Right cardiac atrium (tissue), 5 donors: ENCODE data around the gene STX8. TPM values are rescaled to one million over a fixed set of nuclear protein-coding genes. Genes with fewer than 3 reads are reported as not detected.

Source experiments
- ATAC-seq, 2 donors: fragments of 200-7000 bp; cut with Tn5 transposase; one replicate each; pipeline versions ENCODE4 v1.8.0 to v1.9.1; 2020; ENCODE audit warnings: moderate library complexity in 2 of 2, mild to moderate bottlenecking in 1 of 2
- DNase-seq, 3 donors: peaks; one replicate each; pipeline ENCODE4 v3.0.0-alpha.2; 2020
- H3K27ac ChIP-seq: one replicate; pipeline ENCODE4 v1.5.1; 2013; ENCODE audit warnings: mild to moderate bottlenecking, low read length, control low read depth, moderate library complexity
- H3K27me3 ChIP-seq: one replicate; pipeline ENCODE4 v1.6.1; 2013; ENCODE audit not compliant: control insufficient read depth, insufficient read depth
- H3K4me1 ChIP-seq: one replicate; pipeline ENCODE4 v1.6.1; 2013; ENCODE audit warnings: low read length; ENCODE audit not compliant: control insufficient read depth, insufficient read depth
- H3K4me3 ChIP-seq: one replicate; pipeline ENCODE4 v1.5.1; 2013; ENCODE audit warnings: low read length, control low read depth
- H3K9me3 ChIP-seq: one replicate; pipeline ENCODE4 v1.6.1; 2013; ENCODE audit warnings: low read length; ENCODE audit not compliant: control insufficient read depth
- WGBS: extraction: QIAGEN DNeasy Blood & Tissue Kit; methylation state at CpG from one replicate; pipeline ENCODE4 v1.1.7; 2013; 5-methylcytosine and 5-hydroxymethylcytosine counted together
- intact Hi-C, 4 donors: fragments of 100-400 bp; cut with DNase I; formaldehyde crosslinking; loops; one replicate each; pipeline versions ENCODE4 v1.11.0 to v1.14.0; 2022 to 2023
- polyA plus RNA-seq: library from polyadenylated mRNA; stranded (reverse); fragments of 200-250 nt; gene quantifications from one replicate; pipeline ENCODE4 v1.2.3, GENCODE V29; 2013
- total RNA-seq, 4 donors: library from RNA; stranded (reverse); fragmentation: NEBNext Ultra II Directional; extraction: Animal tissue kit (Norgen Biotek cat#: 25700); gene quantifications; one replicate each; pipeline ENCODE4 v1.2.1, GENCODE V29; 2021
- donor health status: healthy with polysubstance abuse.
- donor health status: DM: no; HTN: yes; CAD: no.
- donor health status: DM: no; HTN: no; CAD: no.
- donor health status: DM: no; HTN: yes; CAD: no; lungs with severe emphysema.
- donor health status: DM: yes; HTN: yes; CAD: no.

STX8 gene
- total and polyA plus RNA-seq, 5 donors: 54.4 to 68.3 (median 61.9) TPM

GRCh38 chr17:9244066-9245052 is 331.3 kb downstream of the STX8 start:
- DNase-seq (peak; percentile 68 to 83 (median 78)), ATAC-seq (no peak)
- Histone ChIP-seq H3K27ac (peak overlapping the region; percentile 51), H3K4me1 (peaks cover 10% of the 10 kb centered on the region), H3K4me3 (no peak overlapping the region), H3K9me3 (no peaks in the 10 kb centered on the region), H3K27me3 (no peaks in the 10 kb centered on the region)
- intact Hi-C loops: no loop called here
- 64% methylated on average over 21 of the region's 21 CpGs for WGBS

DNA sequence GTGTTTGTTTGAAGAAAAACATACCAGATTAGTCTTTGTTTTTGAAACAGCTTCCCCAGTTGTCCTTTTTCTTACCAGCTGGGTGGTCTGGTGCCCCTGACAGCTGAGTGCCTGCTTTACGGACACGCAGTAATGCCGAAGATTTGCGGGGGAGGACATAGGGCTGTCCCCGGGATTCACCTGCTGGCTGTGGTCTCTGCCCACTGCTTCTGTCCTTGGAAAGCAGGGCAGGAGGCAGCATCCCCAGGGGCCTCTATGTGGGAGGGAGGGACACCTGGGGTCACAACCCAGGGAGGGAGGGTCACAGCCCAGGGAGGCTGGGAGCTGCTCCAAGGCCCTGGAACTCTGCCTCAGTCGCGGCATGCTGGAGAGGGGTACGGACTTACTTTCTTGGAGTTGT is 332.6 kb downstream of the STX8 start:
- ATAC-seq (no peak), DNase-seq (peak in 2 of 3 donors; percentile 44 to 49)
- Histone ChIP-seq H3K27ac (no peak overlapping the region), H3K27me3 (no peaks in the 10 kb centered on the region), H3K9me3 (no peaks in the 10 kb centered on the region), H3K4me1 (peaks cover 15% of the 10 kb centered on the region), H3K4me3 (no peak overlapping the region)
- 71% methylated on average over 8 of the region's 8 CpGs for WGBS
- intact Hi-C loops: no loop called here

DNA sequence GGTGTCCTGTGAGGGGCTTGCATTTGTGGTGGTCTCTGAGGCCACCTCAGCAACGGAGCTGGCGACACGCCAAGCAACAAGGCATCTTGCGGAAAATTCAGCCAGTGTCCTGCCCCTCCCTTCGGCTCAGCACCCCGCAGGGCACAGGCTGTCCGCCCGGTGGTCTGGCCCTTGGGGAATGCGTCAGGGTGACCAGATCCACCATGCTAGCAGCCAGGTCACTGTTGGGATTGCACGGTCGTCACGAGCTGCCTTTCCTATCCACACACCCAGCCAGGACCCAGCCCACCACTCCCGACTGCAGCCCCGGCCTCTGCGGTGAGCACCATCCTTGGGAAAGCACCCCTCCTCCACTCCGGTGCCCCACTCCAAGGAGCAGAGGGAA is 333.1 kb downstream of the STX8 start:
- intact Hi-C loops: no loop called here
- 63% methylated on average over 16 of the region's 16 CpGs for WGBS
- ATAC-seq (no peak), DNase-seq (peak; percentile 58 to 78 (median 75))
- Histone ChIP-seq H3K9me3 (no peaks in the 10 kb centered on the region), H3K4me3 (no peak overlapping the region), H3K4me1 (peaks cover 15% of the 10 kb centered on the region), H3K27ac (peak overlapping the region; percentile 97), H3K27me3 (no peaks in the 10 kb centered on the region)

- DNase-seq (peak in 2 of 3 donors; percentile 66 to 68), ATAC-seq (peak in 1 of 2 donors; percentile 0)
- 61% methylated on average over 16 of the region's 16 CpGs for WGBS
- Histone ChIP-seq H3K27me3 (no peaks in the 10 kb centered on the region), H3K9me3 (no peaks in the 10 kb centered on the region), H3K27ac (peak overlapping the region; percentile 97), H3K4me1 (peaks cover 15% of the 10 kb centered on the region), H3K4me3 (no peak overlapping the region)
- intact Hi-C loops: no loop called here
Measured at GRCh38 chr17:9241774-9242496, 333.7 kb downstream of the STX8 start.

- DNase-seq: peak; percentile 64 to 91 (median 89)
- intact Hi-C loops: no loop called here
- H3K9me3 ChIP-seq: no peaks in the 10 kb centered on the region
- peak overlapping the region; percentile 97 for H3K27ac ChIP-seq
- H3K4me1 ChIP-seq: peaks cover 15% of the 10 kb centered on the region
- ATAC-seq: peak; percentile 31 to 62
- no peak overlapping the region for H3K4me3 ChIP-seq
- no peaks in the 10 kb centered on the region for H3K27me3 ChIP-seq
- 18% methylated on average over 10 of the region's 10 CpGs for WGBS
Measured at GRCh38 chr17:9241371-9241712, 334.3 kb downstream of the STX8 start.

GRCh38 chr17:9240659-9241370 is 334.8 kb downstream of the STX8 start:
- DNase-seq (peak; percentile 87 to 94 (median 90)), ATAC-seq (peak; percentile 73 to 77)
- peak overlapping the region; percentile 63 for H3K4me3 ChIP-seq
- peak overlapping the region; percentile 97 for H3K27ac ChIP-seq
- H3K4me1 ChIP-seq: peaks cover 15% of the 10 kb centered on the region
- no peaks in the 10 kb centered on the region for H3K9me3 ChIP-seq
- 20% methylated on average over 17 of the region's 17 CpGs for WGBS
- no peaks in the 10 kb centered on the region for H3K27me3 ChIP-seq
- intact Hi-C loops: no loop called here

DNA sequence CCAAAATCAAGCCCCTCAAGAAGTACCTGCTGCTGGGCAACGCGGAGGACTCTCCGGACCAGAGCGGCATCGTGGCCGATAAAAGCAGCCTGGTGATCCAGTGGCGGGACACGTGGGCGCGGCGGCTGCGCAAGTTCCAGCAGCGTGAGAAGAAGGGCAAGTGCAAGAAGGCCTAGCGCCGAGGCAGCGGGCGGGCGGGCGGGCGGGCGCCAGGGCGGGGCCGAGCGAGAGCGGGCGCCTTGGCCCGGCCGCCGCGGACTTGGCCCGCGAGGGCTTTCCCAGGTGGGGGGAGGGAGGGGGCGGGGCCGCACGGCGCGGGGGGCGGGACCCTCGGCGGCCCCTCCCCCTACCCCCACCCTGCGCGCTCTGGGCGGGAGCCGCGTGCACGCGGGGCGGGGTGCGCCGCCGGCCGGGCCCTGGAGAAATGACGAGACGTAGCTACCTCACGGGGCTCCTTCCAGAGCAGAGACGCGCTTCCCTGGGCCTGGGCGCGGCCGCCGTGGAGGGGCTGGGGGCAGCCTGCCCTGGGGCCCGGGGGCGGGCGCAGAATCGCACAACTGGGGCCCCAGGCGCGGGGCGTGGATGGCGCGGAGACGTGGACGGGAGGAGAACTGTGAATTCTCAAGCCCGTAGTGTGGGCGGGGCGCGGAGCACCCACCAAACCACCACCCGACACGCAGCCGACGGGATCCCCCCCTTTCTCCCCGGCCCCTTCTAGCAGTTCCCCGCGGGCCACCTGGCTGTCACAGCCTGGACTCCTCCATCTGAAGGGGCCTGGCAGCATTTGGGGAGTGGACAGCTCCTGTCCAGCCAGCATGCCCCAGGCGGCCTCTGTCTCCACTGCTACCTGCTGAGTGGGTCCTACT is 335.6 kb downstream of the STX8 start:
- DNase-seq (peak; percentile 87 to 94 (median 92)), ATAC-seq (peak; percentile 82)
- intact Hi-C loops: no loop called here

GRCh38 chr17:9239246-9239792 is 336.3 kb downstream of the STX8 start:
- Histone ChIP-seq H3K27ac (peak overlapping the region; percentile 69), H3K9me3 (no peaks in the 10 kb centered on the region), H3K27me3 (no peaks in the 10 kb centered on the region), H3K4me1 (peaks cover 15% of the 10 kb centered on the region), H3K4me3 (peak overlapping the region; percentile 63)
- DNase-seq: peak in 2 of 3 donors; percentile 72 to 76
- intact Hi-C loops: no loop called here
- peak in 1 of 2 donors; percentile 9 for ATAC-seq
- WGBS: 27% methylated on average over 27 of the region's 27 CpGs

More for the DNA sequence above, 335.6 kb downstream of the STX8 start:
- Histone ChIP-seq H3K4me3 (peak overlapping the region; percentile 63), H3K4me1 (peaks cover 15% of the 10 kb centered on the region), H3K9me3 (no peaks in the 10 kb centered on the region), H3K27ac (peak overlapping the region; percentile 97), H3K27me3 (no peaks in the 10 kb centered on the region)
- WGBS: 1% methylated on average over 84 of the region's 84 CpGs

DNA sequence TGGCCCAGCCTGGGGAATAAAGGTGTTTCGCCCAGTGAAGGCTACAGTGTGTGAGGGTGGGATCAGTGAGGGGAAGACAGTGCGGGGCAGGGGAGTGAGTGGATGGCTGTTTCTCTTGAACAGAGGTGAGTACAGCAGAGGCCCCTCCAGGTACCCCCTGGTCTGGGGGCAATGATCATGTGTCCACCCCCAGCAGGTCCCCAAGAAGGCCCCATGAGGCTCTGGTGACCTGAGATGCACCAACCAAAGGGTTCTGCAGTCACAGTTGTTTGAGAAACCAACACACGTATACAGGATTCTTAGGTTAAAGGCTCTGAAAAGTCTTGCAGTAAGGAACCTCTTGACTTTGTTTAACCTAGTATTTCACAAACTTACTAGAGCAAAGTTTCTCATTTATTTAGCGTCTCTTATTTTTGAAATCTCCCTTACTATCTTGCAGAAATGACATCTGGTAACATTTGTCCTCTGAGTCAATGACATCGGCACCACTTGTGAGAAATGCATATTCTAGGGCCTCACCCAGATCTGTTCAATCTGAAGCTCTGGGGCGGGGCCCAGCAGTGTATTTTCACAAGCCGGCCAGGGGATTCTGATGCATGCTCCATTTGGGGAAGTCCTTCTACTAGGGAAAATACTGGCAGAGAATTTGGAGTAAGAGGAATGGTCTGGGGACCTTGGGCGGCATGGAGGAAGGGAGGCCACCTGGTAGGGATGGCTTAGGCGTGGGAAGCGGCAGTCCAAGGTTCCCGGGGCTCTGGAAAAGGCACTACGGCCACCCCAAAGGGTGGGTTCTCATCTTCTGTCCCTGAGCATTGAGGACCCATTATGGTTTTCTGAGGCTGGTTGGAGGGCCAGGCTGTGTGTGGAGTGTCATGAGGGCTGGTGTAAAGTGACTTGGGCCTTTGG is 337.0 kb downstream of the STX8 start:
- Histone ChIP-seq H3K4me1 (peaks cover 15% of the 10 kb centered on the region), H3K4me3 (no peak overlapping the region), H3K27me3 (no peaks in the 10 kb centered on the region), H3K27ac (peak overlapping the region; percentile 69), H3K9me3 (no peaks in the 10 kb centered on the region)
- 92% methylated on average over 12 of the region's 12 CpGs for WGBS
- DNase-seq (peak in 2 of 3 donors; percentile 11 to 33), ATAC-seq (no peak)
- intact Hi-C loops: no loop called here
